ENCODE results near the gene GRIP1.

GRCh38 chr12:66516133-66516532 is 162.7 kb downstream of the GRIP1 start:
- no peak for TF ChIP-seq CTCF (conservative IDR thresholded peaks at IDR 0.05; ENCODE audit: low read depth, low read length)
- TF ChIP-seq POLR2A (IDR thresholded peaks at IDR 0.05; ENCODE audit: low read depth, low read length) = no peak
- no peak for TF ChIP-seq BHLHE40 (IDR thresholded peaks at IDR 0.05; ENCODE audit: low read depth, low read length)
- TF ChIP-seq MAZ (IDR thresholded peaks at IDR 0.05; ENCODE audit: borderline replicate concordance, low read depth, low read length) = no peak
- no peak for TF ChIP-seq CHD1 (IDR thresholded peaks at IDR 0.05; ENCODE audit: low read depth, low read length)
- no peak for TF ChIP-seq FOS (IDR thresholded peaks at IDR 0.05; ENCODE audit: low read depth, low read length)
